ENCODE measurements around the gene THBS2.

Gene THBS2

DNA sequence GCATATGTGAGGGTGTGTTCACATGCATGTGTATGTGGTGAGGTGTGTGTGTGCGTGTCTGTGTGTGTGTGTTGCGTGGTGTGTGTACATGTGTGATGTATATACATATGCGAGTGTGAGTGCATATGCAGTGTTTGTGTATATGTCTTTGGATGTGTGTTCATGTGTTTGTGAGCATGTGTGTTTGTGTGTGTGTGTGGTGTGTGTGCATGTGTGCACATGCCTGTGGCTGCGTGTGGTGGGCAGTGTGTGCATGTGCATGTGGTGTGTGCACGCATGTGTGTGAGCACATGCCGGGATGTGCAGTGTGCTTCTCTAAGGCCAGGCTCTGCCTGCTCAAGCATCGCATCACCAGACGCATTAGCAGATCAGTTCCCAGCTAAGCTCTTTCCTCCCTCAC, 5.7 kb downstream of the THBS2 start:
- DNase-seq, result no peak

DNA sequence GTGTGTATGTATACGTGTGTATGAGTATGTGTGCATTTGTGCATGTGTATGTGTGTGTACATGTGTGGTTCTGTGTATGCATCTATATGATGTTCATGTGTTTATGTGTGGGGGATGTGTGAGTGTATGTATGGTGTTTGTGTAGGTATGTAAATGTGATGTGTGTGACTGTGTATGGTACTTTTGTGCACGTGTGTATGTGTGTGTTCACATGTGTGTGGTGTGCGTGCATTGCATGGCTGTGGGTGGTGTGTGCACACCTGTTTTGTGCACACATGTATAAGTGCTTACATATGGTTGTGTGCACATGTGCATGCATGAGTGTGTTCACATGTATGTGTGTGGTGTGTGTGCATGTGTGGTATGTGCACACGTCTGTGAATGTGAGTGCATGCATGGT, 6.2 kb downstream of the THBS2 start:
- no peak for DNase-seq

DNA sequence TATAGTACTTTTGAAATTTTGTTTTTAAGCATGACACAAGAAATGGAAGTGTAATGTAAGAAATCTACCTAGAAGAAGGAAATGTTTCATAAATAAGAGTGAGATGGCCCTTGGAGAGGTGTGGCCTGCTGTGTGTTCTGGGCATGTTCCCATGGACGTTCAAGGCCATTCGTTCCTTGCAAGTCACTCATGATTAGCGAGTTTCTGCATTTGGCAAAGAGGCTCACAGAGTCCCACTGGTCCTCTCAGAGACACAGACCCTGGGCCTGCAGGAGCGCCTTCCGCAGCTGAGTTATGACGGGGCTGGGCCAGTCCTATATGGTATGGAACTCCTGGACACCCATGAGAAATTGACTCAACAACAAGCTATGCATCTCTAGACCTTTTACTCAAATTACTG, 7.2 kb downstream of the THBS2 start:
- DNase-seq, result no peak

DNA sequence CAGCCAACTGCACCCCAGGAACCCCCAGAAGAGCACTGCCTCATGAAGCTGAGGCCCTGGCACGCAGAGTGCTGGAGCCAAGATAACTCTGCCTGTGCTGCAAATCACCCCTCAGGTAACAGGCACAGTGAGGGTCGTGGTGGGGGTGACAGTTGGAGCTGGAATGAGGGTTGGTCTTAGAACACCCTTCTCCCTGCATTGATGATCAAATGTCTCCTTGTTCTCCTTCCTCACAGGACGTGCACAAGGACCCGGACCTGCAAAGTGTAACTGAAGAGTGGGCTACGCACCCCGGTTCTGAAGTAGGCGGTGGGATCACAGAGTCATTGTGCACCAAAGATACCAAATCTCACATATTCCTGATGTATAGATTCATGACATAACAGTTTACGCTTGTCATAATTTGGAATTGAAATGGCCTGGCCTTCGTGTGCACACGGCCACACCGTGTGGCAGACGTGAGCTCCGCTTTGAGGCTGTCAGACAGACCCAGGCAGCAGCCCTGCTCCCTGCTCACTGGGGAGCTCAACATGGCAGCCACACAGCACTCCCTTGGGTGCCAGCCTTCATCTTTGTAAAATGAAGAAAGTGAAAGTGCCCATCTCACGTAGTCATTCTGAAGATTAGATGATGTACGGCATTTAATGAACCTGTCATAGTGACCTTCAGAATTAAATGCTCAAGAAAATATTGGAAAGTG, 8.8 kb downstream of the THBS2 start:
- no peak for DNase-seq

DNA sequence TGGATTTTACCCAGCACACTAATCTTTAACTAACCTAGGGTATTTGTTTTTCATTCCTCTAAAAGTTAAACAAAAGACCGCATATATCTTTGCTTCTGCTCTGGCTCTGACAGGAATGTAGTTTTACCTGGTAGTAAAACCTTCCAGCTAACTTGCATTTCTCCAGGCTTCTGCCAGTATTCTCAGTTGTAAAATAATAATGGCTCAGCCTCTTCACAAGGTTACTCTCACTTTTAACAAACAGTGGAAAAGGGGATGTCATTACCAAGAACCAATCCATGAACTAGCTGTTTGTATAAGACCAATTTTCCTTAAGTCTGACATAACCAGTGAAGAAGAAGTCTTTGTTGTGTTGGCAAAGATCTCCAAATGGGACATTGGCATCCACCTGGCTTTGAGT, 10.0 kb downstream of the THBS2 start:
- no peak for DNase-seq

DNA sequence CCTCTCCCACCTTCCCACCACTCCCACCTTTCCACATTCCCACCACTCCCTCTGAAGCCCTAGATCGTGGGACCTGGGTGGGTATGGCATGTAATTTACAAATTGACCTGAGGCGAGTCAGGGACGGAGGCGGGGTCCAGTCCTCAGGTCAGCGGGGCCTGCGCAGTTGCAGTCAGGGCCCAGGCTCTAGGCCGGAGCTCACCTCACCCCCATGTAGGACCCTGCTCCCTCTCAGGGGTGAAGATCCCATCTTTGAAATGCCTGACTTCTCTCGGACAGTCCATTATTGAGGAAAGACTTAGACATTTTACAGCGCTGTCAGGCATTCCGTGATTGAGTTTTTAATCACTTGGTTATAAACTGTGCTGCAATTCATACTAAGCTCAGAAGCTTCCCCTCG, 10.5 kb downstream of the THBS2 start:
- DNase-seq, result no peak

DNA sequence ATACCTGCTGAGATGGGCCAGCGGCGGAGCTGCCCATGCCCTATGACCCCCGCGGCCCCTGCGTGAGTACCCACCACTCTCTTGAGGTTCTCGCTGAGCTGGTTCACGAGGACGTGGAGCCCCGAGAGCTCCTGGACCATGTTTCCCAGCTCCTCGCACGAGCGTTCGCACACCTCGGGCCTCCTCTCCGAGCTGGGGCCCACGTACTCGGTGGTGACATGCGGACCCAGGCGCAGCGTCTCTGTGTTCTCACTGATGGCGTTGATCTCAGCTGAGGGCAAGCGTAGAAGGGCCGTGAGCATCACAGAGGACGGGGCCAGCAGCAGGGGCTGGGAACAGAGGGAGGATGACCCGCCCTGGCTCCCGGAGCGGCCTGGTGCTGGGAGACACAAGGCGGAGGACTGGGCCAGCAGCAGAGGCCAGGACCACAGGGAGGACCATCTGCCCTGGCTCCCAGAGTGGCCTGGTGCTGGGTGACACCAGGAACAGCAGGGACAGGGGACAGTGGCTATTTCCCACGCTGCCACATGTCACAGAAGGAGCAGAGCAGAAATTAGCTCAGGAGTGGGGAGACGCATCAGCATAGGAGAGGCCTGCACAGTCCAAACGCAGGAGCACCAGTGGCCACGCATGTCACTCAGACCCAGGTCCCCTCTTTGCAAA, 11.8 kb downstream of the THBS2 start:
- no peak for DNase-seq

DNA sequence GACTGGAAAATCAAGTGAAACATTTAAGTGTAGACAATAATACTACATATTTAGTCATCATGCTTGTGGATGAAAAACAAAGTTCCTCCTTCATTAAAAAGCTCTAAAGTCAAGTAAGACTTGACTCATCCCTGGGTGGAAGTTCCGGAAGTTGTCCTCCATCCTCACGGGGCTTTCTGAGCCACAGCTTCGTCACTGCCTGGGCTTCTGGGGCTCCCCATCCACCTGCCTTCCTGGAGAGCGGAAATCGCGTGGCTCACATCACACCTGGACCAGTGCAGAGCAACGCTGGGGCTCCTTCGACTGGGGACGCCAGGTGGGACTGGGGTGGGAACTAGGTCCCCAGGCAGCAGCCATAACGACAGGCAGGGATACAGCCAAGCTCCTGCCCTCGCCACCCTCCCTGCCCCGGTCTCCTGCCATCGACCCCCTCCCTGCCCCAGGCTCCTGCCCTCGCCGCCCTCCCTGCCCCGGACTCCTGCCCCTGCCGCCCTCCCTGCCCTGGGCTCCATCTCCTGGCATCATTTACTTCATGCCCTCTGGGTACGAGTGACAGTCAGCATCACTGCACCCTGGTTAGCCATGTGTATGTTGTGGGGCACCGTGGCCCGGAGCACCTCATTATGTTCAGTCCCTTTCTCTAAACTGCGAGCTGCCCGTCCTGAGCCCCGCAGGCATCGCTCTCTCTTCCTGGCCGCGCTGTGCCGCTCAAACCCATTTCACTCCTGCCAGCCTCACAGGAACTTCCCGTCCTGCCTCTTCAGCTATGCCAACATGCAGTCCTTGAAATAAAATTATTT, 12.9 kb downstream of the THBS2 start:
- DNase-seq, result no peak

DNA sequence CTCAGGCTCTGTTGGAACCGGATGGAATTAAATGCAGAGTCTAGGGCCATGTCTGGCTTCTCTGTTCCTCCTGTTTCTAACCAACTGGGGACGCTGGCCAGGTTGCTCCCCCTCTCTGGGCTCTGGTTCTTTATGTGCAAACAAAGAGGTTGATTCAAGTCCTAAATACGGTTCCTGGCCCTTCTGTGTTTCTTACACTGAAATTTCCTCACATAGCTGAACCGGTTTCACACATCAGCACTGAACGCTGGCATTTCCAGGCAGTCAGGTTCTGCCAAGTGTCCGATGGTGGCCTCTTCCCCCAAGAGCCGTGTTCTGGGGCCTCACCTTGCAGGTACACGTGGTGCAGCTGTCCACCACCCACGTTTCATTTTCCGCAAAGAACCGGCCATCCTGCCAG, 13.5 kb downstream of the THBS2 start:
- DNase-seq, result no peak

DNA sequence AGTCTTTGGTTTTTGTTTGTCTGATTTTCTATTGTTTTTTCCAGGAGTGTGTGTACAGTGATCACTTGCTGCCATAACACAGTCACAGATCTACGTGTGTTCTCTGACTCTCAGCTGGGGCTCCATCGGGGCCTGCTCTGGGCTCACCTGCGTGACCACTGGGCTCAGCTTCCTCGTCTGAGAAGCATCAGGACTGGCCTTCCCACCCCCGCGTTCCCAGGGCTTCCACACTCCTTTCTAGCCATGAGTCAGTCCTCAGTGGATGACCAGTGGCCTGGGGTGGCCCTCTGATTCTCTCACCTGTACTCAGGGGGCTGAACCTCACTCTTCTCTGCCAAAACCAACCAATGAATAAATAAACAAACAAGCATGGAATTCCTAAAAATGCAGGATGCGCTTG, 14.5 kb downstream of the THBS2 start:
- DNase-seq, result no peak

DNA sequence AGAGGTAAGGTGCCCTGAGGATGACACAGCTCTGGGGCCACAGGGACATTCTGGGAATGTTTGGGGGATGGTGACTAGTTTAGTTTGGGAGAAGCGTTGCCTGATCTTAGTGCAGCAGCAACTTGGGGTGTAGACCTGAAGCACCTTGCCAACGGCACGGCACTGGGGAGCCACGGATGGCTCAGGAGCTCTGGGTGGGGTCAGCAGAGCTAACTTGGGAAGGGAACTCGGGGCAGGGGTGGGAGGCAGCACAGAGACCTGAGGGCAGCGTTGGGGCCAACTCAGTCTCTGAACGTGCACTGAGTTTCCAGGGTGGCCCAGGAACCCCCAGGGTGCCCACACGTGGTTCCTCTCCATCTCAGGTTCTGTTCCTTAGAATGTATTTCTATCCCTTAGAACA, 14.9 kb downstream of the THBS2 start:
- DNase-seq, result no peak

DNA sequence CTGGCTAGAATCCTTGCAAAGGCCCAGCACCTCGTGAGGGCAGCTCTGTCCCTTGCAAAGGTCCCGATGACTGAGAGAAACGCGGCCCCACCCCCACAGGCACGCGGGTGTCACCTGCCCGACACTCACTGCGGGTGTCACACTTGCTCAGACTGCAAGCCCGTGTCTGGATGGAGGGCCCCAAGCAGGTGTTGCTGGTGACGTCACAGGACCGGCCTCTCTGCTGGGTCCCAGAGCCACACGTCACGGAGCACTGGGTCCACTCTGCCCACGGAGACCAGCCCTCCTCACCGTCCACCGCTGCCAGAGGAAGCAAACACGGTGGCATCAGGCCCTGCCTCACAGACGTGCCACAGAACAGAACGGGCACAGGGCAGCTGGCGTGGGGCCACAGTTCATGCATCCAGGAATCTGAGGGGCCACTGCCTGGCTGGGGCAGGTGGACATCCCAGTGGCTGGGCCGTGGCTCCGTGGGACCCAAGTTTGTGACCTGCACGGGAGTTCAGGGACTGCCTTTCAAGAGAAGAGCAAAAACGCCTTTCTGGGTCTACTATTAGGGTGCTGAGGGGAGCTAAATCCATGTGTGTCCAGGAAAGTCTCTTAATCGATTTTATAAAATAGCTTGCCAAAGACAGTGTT, 16.0 kb downstream of the THBS2 start:
- no peak for DNase-seq

DNA sequence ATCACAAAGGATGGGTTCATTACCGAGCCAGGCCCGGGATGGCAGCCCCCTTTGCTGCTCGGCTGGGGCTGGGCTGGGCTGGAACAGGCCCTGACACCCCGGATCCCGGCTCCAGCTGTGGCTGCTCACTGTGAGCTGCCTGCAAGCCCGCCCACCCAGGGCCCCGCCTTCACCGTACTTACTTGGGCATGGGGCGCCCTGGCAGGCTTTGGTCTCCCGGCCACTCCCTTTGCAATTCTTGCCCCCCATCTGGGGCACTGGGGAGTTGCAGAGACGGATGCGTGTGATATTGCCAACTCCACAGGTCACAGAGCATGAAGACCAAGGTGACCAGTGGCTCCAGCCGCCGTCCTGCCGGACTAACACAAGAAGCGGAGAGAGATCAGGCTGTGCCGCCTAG, 16.7 kb downstream of the THBS2 start:
- DNase-seq, result no peak

DNA sequence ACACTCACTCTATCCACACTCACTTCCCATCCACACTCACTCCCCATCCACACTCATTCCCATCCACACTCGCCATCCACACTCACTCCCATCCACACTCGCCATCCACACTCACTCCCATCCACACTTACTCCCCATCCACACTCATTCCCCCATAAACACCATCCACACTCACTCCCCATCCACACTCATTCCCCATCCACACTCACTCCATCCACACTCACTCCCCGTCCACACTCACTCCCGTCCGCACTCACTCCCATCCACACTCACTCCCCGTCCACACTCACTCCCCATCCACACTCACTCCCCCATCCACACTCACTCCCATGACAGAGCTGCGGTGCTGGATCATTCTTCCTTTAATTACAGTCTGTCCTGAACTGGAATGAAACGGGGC, 17.1 kb downstream of the THBS2 start:
- no peak for DNase-seq

DNA sequence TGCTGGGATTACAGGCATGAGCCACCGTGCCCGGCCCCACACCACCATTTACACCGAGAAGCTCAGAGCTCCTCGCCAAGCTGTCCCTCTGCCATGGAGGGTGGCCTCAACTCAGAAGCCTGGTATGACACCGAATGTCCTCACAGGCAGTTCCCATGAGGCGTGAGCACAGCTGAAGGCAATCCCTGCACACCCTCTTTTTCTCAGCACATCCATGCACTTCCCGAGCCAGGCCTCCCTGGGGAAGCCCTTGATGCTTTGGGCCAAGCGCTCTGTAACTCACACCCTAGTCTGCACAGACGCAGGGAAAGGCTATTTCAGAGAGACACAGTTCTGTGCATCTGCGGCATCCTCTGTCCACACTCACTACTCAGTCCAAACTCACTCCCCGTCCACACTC, 18.4 kb downstream of the THBS2 start:
- DNase-seq, result no peak

DNA sequence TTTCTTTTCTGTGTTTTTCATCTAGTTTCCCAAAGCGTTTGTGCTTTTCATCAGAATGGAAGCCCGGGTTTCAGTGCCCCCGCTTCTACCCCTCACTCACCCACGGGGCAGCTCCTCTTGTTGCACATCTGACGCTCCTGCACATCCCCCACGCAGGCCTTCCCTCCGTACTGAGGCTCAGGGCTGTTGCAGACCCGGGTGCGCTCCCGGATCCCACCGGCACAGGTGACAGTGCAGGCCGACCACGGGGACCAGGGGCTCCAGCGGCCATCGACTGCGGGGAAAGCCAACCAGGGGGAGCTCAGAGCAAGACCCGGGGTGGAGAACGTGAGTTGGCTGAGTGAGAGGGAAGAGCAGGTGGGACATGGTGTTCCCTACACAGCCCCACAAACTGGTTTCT, 19.0 kb downstream of the THBS2 start:
- no peak for DNase-seq

DNA sequence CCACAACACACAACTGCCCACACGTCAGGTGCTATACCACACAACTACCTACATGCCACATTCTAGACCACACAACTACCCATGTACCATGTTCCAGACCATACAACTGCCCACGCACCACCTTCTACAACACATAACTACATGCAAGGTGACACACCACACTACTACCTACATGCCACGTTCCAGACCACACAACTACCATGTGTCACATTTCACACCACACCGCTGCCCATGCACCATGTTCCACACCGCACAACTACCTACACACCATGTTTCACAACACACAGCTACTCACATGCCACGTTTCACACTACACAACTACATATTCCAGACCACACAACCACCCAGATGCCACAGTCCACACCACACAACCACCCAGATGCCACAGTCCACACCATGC, 19.8 kb downstream of the THBS2 start:
- DNase-seq, result no peak

DNA sequence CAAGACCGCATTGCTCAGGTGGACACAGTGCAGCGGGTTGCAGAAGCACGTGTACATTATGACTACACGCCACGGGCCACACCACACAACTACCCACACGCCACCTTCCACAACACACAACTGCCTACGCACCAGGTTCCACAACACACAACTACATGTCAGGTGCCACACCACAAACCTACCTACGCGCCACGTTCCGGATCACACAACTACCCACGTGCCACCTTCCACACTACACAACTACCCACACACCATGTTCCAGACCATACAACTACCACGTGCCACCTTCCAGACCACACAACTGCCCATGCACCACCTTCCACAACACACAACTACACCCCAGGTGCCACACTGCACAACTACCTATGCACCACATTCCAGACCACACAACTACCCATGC, 20.5 kb downstream of the THBS2 start:
- no peak for DNase-seq

DNA sequence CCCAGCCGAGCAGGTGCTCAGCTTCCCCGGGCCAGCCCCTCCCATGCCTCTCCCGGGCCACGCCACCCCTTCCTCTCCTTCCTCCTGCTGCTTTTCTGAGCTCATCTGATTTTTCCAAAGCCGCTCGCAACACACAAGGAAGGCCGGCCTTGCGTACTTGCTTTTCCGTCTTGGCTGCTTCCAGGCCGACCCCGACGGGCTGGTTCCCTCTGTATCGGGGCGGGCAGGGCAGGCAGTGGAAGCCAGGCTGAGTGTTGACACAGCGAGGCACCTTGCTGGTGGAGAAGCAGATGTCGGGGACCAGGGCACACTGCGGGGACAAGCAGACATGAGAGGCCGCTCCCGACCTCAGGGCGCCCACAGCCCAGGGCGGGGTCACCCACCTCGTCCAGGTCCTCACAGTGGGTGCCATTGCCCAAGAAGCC, 21.1 kb downstream of the THBS2 start:
- no peak for DNase-seq

DNA sequence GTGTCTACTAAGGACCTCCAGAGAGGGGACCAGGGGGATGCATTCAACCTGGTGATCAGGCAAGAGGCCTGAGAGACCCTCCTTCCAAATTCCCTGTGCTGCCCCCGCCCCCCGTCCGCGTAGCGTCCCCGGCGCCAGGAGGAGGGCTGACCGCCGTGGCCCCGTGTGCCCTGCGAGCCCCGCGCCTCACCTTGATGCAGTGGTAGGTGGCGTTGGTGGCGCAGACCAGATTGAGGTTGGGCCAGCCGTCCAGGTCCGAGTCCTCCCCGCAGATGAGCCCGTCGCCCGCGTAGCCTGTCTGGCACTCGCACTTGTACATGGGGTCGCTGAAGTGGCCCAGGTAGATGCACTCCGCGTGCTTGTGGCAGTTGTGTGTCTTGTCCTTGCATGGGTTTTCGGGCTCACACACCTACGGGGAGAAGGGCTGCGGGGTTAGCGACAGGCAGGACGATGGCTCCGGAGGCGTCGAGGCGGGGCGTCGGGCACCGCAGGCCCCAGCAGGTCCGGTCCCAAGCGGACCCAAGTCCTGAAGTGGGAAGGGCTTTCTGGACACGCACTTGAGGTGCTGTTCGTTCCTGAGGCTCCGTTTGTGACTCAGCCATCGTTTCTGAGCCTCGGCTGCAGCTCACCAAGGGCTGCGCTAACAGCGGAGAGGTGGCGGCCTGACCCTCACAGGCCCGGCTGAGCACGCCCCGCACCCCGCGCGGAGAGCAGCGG, 21.7 kb downstream of the THBS2 start:
- DNase-seq, result no peak

DNA sequence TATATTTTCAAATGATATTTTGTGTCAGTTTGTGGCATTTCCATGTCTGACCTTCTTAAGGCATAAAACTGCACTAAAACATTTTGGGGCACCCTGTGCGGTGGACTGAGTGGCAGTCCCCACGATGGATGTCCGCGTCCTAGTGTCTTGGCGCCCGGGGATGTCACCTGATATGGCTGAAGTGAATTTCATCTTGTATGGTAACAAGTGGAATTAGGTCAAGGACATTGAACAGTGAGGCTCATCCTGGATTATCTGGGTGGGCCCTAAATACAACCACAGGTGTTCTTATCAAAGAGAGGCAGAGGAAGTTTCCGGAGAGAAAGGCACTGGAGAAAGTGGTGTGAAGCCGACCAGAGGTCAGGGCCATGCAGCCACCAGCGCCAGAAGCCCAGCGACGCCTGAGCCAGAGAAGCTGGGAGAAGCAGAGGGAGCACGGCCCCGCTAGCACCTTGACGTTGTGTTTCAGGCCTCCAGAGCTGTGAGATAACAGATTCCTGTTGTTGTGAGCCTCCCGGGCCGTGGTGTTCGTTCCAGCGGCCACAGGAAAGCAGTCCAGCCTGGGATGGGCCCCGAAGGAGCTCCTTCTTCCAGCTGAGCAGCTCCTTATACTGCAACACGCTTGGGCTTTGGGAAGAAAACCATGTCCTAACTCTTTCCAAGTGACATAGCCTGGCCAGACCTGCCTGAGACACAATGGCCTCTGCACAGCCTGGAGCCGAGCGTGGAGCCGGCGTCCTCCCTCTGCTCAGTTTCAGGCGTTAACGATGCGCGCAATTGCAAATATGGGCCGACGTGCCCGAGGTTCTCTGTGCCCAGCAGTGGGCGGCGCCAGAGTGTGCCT, 22.5 kb downstream of the THBS2 start:
- DNase-seq, result no peak

DNA sequence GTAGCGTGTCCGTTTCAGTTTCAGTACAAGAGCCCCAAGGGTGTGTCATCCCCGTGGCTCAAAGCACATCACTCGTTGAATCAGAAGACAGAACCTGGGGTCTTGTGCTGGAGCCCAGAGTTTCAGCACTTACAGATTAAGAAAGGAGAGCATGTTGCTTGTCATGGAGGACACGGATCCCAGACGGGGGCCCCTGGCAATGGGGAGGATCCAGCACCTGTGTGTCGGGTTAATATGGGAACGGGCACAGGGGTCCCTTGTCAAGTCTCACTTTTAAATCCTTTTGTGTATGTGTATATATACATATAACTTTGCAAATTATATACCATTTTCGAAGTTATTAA, 23.4 kb downstream of the THBS2 start:
- no peak for DNase-seq
